ENCODE measurements around the gene GSTP1.
A peak's percentile ranks its signal among the peaks of the same experiment; 100 is the strongest.

The GSTP1 gene

DNA sequence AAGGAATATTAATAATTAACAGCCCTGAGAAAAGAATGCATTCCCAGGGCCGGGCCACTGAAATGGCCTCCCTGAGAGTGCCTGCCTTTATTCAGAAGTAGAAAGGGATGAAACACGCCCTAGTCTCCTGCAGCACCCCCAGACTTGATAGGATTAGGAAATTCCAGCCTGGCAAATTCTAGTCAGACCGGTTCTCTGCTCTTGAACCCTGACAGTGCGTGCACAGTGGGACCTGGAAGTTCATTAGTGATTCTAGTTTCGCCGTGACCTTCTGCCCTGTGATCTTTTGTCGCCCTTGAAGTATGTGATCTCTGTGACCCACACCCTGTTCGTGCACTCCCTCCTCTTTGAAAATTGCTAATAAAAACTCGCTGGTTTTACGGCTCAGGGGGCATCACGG, 2.1 kb upstream of the GSTP1 start:
- Histone ChIP-seq H3K9me3 (ENCODE audit: control insufficient read depth, low read length) (no peaks in the 10 kb centered on the region), H3K9ac (no peak overlapping the region), H3K4me3 (ENCODE audit: low read depth, low read length) (peak overlapping the region; percentile 14), H3K79me2 (no peaks in the 10 kb centered on the region), H3K4me2 (ENCODE audit: low read length) (peak overlapping the region; percentile 33), H3K36me3 (ENCODE audit: control insufficient read depth, insufficient read depth, low read length) (no peaks in the 10 kb centered on the region), H3K27me3 (ENCODE audit: control insufficient read depth, insufficient read depth, low read length) (no peaks in the 10 kb centered on the region), H3K4me1 (peaks cover 5% of the 10 kb centered on the region), H3K27ac (peak overlapping the region; percentile 84), H2AFZ (peak overlapping the region; percentile 46)
- TF ChIP-seq, protein P1, sequence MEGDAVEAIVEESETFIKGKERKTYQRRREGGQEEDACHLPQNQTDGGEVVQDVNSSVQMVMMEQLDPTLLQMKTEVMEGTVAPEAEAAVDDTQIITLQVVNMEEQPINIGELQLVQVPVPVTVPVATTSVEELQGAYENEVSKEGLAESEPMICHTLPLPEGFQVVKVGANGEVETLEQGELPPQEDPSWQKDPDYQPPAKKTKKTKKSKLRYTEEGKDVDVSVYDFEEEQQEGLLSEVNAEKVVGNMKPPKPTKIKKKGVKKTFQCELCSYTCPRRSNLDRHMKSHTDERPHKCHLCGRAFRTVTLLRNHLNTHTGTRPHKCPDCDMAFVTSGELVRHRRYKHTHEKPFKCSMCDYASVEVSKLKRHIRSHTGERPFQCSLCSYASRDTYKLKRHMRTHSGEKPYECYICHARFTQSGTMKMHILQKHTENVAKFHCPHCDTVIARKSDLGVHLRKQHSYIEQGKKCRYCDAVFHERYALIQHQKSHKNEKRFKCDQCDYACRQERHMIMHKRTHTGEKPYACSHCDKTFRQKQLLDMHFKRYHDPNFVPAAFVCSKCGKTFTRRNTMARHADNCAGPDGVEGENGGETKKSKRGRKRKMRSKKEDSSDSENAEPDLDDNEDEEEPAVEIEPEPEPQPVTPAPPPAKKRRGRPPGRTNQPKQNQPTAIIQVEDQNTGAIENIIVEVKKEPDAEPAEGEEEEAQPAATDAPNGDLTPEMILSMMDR (IDR thresholded peaks at IDR 0.05): no peak

DNA sequence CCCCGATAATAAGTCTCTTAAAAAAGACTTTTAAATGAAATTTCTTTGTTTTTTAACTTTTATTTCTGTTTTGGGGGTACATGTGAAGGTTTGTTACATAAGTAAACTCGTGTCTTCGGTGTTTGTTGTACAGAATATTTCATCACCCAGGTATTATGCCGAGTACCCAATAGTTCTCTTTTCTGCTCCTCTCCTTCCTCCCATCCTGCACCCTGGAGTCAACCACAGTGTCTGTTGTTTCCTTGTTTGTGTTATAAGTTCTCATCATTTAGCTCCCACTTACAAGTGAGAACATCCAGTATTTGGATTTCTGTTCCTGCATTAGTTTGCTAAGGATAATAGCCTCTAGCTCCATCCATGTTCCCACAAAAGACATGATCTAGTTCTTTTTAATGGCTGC, 1.6 kb upstream of the GSTP1 start:
- Histone ChIP-seq H3K9ac (no peak overlapping the region), H3K4me3 (ENCODE audit: low read depth, low read length) (peak overlapping the region; percentile 14), H3K79me2 (no peaks in the 10 kb centered on the region), H3K27ac (peak overlapping the region; percentile 84), H3K9me3 (ENCODE audit: control insufficient read depth, low read length) (no peaks in the 10 kb centered on the region), H3K4me1 (peaks cover 5% of the 10 kb centered on the region), H3K4me2 (ENCODE audit: low read length) (peak overlapping the region; percentile 33), H3K27me3 (ENCODE audit: control insufficient read depth, insufficient read depth, low read length) (no peaks in the 10 kb centered on the region), H2AFZ (peak overlapping the region; percentile 46), H3K36me3 (ENCODE audit: control insufficient read depth, insufficient read depth, low read length) (no peaks in the 10 kb centered on the region)
- TF ChIP-seq, protein P1 (IDR thresholded peaks at IDR 0.05): no peak

DNA sequence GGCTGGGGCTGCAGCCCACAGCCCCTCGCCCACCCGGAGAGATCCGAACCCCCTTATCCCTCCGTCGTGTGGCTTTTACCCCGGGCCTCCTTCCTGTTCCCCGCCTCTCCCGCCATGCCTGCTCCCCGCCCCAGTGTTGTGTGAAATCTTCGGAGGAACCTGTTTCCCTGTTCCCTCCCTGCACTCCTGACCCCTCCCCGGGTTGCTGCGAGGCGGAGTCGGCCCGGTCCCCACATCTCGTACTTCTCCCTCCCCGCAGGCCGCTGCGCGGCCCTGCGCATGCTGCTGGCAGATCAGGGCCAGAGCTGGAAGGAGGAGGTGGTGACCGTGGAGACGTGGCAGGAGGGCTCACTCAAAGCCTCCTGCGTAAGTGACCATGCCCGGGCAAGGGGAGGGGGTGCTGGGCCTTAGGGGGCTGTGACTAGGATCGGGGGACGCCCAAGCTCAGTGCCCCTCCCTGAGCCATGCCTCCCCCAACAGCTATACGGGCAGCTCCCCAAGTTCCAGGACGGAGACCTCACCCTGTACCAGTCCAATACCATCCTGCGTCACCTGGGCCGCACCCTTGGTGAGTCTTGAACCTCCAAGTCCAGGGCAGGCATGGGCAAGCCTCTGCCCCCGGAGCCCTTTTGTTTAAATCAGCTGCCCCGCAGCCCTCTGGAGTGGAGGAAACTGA, 731 bp downstream of the GSTP1 start:
- peak overlapping the region; percentile 75 for H3K4me2 ChIP-seq (ENCODE audit: low read length)
- TF ChIP-seq, protein P1 (IDR thresholded peaks at IDR 0.05): no peak
- H3K27ac ChIP-seq: peak overlapping the region; percentile 84
- peak overlapping the region; percentile 75 for H2AFZ ChIP-seq
- H3K4me1 ChIP-seq: peaks cover 5% of the 10 kb centered on the region
- H3K27me3 ChIP-seq (ENCODE audit: control insufficient read depth, insufficient read depth, low read length): no peaks in the 10 kb centered on the region
- H3K4me3 ChIP-seq (ENCODE audit: low read depth, low read length): peak overlapping the region; percentile 57
- no peaks in the 10 kb centered on the region for H3K9me3 ChIP-seq (ENCODE audit: control insufficient read depth, low read length)
- H3K9ac ChIP-seq: no peak overlapping the region
- H3K36me3 ChIP-seq (ENCODE audit: control insufficient read depth, insufficient read depth, low read length): no peaks in the 10 kb centered on the region
- no peaks in the 10 kb centered on the region for H3K79me2 ChIP-seq

DNA sequence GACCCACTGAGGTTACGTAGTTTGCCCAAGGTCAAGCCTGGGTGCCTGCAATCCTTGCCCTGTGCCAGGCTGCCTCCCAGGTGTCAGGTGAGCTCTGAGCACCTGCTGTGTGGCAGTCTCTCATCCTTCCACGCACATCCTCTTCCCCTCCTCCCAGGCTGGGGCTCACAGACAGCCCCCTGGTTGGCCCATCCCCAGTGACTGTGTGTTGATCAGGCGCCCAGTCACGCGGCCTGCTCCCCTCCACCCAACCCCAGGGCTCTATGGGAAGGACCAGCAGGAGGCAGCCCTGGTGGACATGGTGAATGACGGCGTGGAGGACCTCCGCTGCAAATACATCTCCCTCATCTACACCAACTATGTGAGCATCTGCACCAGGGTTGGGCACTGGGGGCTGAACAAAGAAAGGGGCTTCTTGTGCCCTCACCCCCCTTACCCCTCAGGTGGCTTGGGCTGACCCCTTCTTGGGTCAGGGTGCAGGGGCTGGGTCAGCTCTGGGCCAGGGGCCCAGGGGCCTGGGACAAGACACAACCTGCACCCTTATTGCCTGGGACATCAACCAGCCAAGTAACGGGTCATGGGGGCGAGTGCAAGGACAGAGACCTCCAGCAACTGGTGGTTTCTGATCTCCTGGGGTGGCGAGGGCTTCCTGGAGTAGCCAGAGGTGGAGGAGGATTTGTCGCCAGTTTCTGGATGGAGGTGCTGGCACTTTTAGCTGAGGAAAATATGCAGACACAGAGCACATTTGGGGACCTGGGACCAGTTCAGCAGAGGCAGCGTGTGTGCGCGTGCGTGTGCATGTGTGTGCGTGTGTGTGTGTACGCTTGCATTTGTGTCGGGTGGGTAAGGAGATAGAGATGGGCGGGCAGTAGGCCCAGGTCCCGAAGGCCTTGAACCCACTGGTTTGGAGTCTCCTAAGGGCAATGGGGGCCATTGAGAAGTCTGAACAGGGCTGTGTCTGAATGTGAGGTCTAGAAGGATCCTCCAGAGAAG, 1.6 kb downstream of the GSTP1 start:
- H3K4me2 ChIP-seq (ENCODE audit: low read length): peak overlapping the region; percentile 75
- H3K4me1 ChIP-seq: peaks cover 5% of the 10 kb centered on the region
- H3K4me3 ChIP-seq (ENCODE audit: low read depth, low read length): peak overlapping the region; percentile 57
- H3K79me2 ChIP-seq: no peaks in the 10 kb centered on the region
- no peak overlapping the region for H2AFZ ChIP-seq
- peak overlapping the region; percentile 84 for H3K27ac ChIP-seq
- no peaks in the 10 kb centered on the region for H3K9me3 ChIP-seq (ENCODE audit: control insufficient read depth, low read length)
- no peaks in the 10 kb centered on the region for H3K27me3 ChIP-seq (ENCODE audit: control insufficient read depth, insufficient read depth, low read length)
- no peaks in the 10 kb centered on the region for H3K36me3 ChIP-seq (ENCODE audit: control insufficient read depth, insufficient read depth, low read length)
- H3K9ac ChIP-seq: no peak overlapping the region
- TF ChIP-seq, protein P1 (IDR thresholded peaks at IDR 0.05): no peak

All from parathyroid adenoma (tissue), 2 donors.